ENCODE data around the gene PODNL1.

PODNL1 gene

DNA sequence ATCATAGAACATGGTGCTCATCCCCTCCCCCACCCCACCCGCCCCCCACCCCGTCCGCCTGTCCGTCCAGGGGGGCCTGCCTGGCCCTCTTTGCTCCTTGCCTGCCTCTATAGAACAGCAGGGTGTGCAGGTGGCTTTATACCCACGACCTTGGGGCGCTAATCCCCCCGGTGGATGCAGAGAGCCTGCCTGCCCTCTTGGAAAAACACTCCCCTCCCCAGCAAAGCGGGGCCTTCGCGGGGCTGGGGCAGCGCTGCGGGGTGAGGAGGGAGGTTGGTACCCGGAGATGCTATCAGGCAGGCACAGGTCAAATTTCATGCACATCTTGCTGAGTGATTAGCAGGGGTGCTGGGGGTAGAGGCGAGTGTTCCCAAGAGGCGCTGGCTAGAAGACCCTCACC is 46.0 kb upstream of the PODNL1 start:
- DNase-seq, result peak; percentile 55
- Histone ChIP-seq H3K27ac (peak overlapping the region; percentile 34), H3K9me3 (ENCODE audit: severe bottlenecking) (no peaks in the 10 kb centered on the region), H3K36me3 (peaks cover 17% of the 10 kb centered on the region), H3K27me3 (ENCODE audit: insufficient read depth, low read depth, severe bottlenecking) (no peaks in the 10 kb centered on the region), H3K4me3 (ENCODE audit: low read depth, low read length) (no peak overlapping the region)
- TF ChIP-seq, protein P1, sequence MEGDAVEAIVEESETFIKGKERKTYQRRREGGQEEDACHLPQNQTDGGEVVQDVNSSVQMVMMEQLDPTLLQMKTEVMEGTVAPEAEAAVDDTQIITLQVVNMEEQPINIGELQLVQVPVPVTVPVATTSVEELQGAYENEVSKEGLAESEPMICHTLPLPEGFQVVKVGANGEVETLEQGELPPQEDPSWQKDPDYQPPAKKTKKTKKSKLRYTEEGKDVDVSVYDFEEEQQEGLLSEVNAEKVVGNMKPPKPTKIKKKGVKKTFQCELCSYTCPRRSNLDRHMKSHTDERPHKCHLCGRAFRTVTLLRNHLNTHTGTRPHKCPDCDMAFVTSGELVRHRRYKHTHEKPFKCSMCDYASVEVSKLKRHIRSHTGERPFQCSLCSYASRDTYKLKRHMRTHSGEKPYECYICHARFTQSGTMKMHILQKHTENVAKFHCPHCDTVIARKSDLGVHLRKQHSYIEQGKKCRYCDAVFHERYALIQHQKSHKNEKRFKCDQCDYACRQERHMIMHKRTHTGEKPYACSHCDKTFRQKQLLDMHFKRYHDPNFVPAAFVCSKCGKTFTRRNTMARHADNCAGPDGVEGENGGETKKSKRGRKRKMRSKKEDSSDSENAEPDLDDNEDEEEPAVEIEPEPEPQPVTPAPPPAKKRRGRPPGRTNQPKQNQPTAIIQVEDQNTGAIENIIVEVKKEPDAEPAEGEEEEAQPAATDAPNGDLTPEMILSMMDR (IDR thresholded peaks at IDR 0.05; ENCODE audit: low read depth, low read length), result no peak

DNA sequence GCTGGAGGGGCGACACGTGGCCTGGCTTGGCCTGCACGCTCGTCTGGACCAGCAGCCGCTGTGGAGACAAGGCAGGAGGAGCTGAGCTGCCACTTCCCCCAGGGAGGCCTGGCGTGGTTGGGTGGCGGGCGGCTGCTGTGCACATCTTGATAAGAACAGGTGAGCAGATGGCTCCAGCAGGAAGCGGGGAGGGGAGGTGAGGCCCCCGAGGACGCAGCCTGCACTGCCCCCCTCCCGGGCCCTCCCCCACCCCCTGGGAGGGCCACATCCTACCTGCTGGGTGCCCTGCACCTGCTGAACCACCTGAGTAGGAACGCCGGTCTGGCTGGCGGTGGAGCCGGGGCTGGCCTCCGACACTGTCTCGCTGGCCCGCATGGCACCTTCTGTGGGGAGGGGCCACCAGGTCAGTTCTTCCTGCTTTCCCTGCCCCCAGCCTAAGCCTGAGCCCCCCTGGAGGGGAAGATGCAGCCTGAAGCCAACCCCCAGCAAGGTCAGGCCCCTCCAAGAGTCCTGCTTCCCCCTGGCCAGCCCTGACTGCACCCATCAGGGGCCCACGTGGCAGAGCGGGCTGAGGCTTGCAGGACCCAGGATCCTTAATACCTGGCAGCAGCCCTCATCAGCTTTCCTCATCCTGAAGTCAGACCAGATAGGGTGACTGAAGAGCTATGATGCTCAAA is 45.1 kb upstream of the PODNL1 start:
- Histone ChIP-seq H3K9me3 (ENCODE audit: severe bottlenecking) (no peaks in the 10 kb centered on the region), H3K4me3 (ENCODE audit: low read depth, low read length) (no peak overlapping the region), H3K27me3 (ENCODE audit: insufficient read depth, low read depth, severe bottlenecking) (no peaks in the 10 kb centered on the region), H3K36me3 (peaks cover 17% of the 10 kb centered on the region), H3K27ac (peak overlapping the region; percentile 72)
- TF ChIP-seq, protein P1 (IDR thresholded peaks at IDR 0.05; ENCODE audit: low read depth, low read length), result no peak
- peak; percentile 85 for DNase-seq

DNA sequence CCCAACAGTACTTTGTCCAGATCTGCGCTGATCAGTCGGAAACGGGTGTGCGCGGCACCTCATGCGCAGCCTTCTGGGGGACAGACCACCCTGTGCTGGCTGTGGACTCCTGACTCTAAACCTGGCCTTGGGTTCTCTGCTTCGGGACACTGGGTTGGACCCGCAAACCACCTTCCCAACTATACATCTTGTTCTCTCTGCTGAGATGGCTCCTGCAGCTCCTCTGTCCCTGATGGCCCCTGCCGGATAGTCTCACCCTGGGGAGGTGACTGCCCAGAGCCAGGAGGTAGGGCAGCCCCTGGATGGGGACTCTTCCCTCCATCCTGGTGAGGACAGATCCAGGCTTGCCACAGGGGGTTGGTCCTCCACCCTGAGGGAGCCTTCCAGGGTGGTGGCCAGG is 44.6 kb upstream of the PODNL1 start:
- Histone ChIP-seq H3K9me3 (ENCODE audit: severe bottlenecking) (no peaks in the 10 kb centered on the region), H3K4me3 (ENCODE audit: low read depth, low read length) (no peak overlapping the region), H3K27ac (peak overlapping the region; percentile 72), H3K36me3 (peaks cover 17% of the 10 kb centered on the region), H3K27me3 (ENCODE audit: insufficient read depth, low read depth, severe bottlenecking) (no peaks in the 10 kb centered on the region)
- TF ChIP-seq, protein P1 (IDR thresholded peaks at IDR 0.05; ENCODE audit: low read depth, low read length), result no peak
- no peak for DNase-seq

DNA sequence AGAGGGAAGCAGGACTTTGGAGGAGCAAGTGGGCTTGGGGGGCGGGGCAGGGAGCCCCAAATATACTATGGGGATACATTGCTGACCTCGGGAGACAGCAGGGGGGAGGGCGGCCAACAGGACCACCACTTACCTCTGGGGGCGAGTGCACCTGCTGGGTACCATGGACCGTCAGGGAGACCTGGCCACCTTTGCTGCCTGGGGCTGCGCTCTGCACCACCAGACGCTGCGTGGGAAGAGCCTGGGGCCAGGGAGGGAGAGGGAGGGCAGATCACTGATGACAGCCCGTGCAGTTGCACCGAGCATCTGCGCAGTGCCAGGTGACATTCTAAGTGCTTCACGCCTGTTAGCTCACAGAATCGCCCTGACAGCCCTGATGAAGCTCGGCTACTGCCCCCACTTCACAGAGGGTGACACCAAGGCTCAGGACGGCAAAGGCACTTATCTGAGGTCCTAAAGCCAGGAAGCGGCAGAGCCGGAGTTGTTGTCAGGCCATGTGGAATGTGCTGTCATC is 43.8 kb upstream of the PODNL1 start:
- Histone ChIP-seq H3K36me3 (peaks cover 17% of the 10 kb centered on the region), H3K27me3 (ENCODE audit: insufficient read depth, low read depth, severe bottlenecking) (no peaks in the 10 kb centered on the region), H3K9me3 (ENCODE audit: severe bottlenecking) (no peaks in the 10 kb centered on the region), H3K4me3 (ENCODE audit: low read depth, low read length) (no peak overlapping the region), H3K27ac (no peak overlapping the region)
- DNase-seq, result no peak
- TF ChIP-seq, protein P1 (IDR thresholded peaks at IDR 0.05; ENCODE audit: low read depth, low read length), result no peak

- DNase-seq, result no peak
- Histone ChIP-seq H3K9me3 (ENCODE audit: severe bottlenecking) (no peaks in the 10 kb centered on the region), H3K4me3 (ENCODE audit: low read depth, low read length) (no peak overlapping the region), H3K27me3 (ENCODE audit: insufficient read depth, low read depth, severe bottlenecking) (no peaks in the 10 kb centered on the region), H3K36me3 (peaks cover 20% of the 10 kb centered on the region), H3K27ac (no peak overlapping the region)
- TF ChIP-seq, protein P1 (IDR thresholded peaks at IDR 0.05; ENCODE audit: low read depth, low read length), result no peak
These were observed 43.2 kb upstream of the PODNL1 start for GRCh38 chr19:13981467-13981866.

GRCh38 chr19:13981021-13981420 is 42.8 kb upstream of the PODNL1 start:
- Histone ChIP-seq H3K4me3 (ENCODE audit: low read depth, low read length) (no peak overlapping the region), H3K9me3 (ENCODE audit: severe bottlenecking) (no peaks in the 10 kb centered on the region), H3K36me3 (peaks cover 25% of the 10 kb centered on the region), H3K27me3 (ENCODE audit: insufficient read depth, low read depth, severe bottlenecking) (no peaks in the 10 kb centered on the region), H3K27ac (no peak overlapping the region)
- DNase-seq, result no peak
- TF ChIP-seq, protein P1 (IDR thresholded peaks at IDR 0.05; ENCODE audit: low read depth, low read length), result no peak

Data from WERI-Rb-1 (cell line).